Keratinocyte (primary cell): ENCODE measurements around the gene DET1. TPM values are rescaled to one million over a fixed set of nuclear protein-coding genes. Genes with fewer than 3 reads are reported as not detected.

Source experiments
- DNase-seq: peaks from one replicate; pipeline ENCODE4 v3.0.0-alpha.2; 2011; ENCODE audit warnings: low read depth, missing footprints, low spot score
- FAIRE-seq: peaks from 2 replicates; lab custom pipeline; 2011; peaks lifted over from hg19 to GRCh38; lab: Jason Lieb, UNC
- H2AFZ ChIP-seq: 2 replicates; pipeline ENCODE4 v1.6.0; 2012; ENCODE audit warnings: low read length, control low read depth, inconsistent platforms; ENCODE audit not compliant: control insufficient read depth
- H3K27ac ChIP-seq: 2 replicates; pipeline ENCODE4 v1.5.1; 2011; ENCODE audit warnings: low read length; ENCODE audit not compliant: control insufficient read depth, insufficient read depth
- H3K27me3 ChIP-seq: 3 replicates; pipeline ENCODE4 v1.6.0; 2011; ENCODE audit warnings: low read length; ENCODE audit not compliant: control insufficient read depth, insufficient read depth; ENCODE audit errors: extremely low read depth
- H3K36me3 ChIP-seq, 2 experiments: 2 replicates in 1 of 2; 3 replicates in 1 of 2; pipeline ENCODE4 v1.5.1; 2011; ENCODE audit warnings: low read length in 2 of 2, mild to moderate bottlenecking in 1 of 2; ENCODE audit not compliant: control insufficient read depth in 2 of 2, insufficient read depth in 2 of 2; ENCODE audit errors: extremely low read depth in 1 of 2
- H3K4me1 ChIP-seq: 3 replicates; pipeline ENCODE4 v1.5.1; 2011; ENCODE audit warnings: low read length; ENCODE audit not compliant: control insufficient read depth, insufficient read depth; ENCODE audit errors: extremely low read depth
- H3K4me2 ChIP-seq: 3 replicates; pipeline ENCODE4 v1.6.0; 2011; ENCODE audit warnings: low read depth, low read length; ENCODE audit not compliant: control insufficient read depth, insufficient read depth; ENCODE audit errors: extremely low read depth
- H3K4me3 ChIP-seq, 3 experiments: fragments of 200-600 bp in 1 of 3; sonication (generic) in 1 of 3; 2 replicates in 2 of 3; 3 replicates in 1 of 3; pipeline ENCODE4 v1.5.1; 2011 to 2016; ENCODE audit warnings: low read length in 3 of 3, mild to moderate bottlenecking in 3 of 3, control low read depth in 2 of 3, inconsistent platforms in 1 of 3, low read depth in 1 of 3, mixed read lengths in 1 of 3, mixed run types in 1 of 3, moderate library complexity in 1 of 3; ENCODE audit not compliant: control insufficient read depth in 2 of 3, insufficient read depth in 2 of 3; ENCODE audit errors: extremely low read depth in 1 of 3
- H3K79me2 ChIP-seq: 2 replicates; pipeline ENCODE4 v1.6.0; 2012; ENCODE audit warnings: low read length; ENCODE audit not compliant: control insufficient read depth, insufficient read depth
- H3K9ac ChIP-seq: 3 replicates; pipeline ENCODE4 v1.6.0; 2011; ENCODE audit warnings: low read length; ENCODE audit not compliant: control insufficient read depth, insufficient read depth; ENCODE audit errors: extremely low read depth
- H3K9me1 ChIP-seq: 3 replicates; pipeline ENCODE4 v1.6.0; 2011; ENCODE audit warnings: low read length; ENCODE audit not compliant: control insufficient read depth, insufficient read depth; ENCODE audit errors: extremely low read depth
- H3K9me3 ChIP-seq: 2 replicates; pipeline ENCODE4 v1.5.1; 2012; ENCODE audit warnings: low read depth, low read length; ENCODE audit not compliant: control insufficient read depth
- H4K20me1 ChIP-seq: 3 replicates; pipeline ENCODE4 v1.6.0; 2011; ENCODE audit warnings: low read length; ENCODE audit not compliant: control insufficient read depth, insufficient read depth; ENCODE audit errors: extremely low read depth
- CTCF ChIP-seq, 3 experiments: IDR thresholded peaks in 1 of 3; conservative IDR thresholded peaks in 1 of 3; optimal IDR thresholded peaks in 1 of 3; 2 replicates in 2 of 3; 3 replicates in 1 of 3; pipeline versions ENCODE3 to v1.5.1; 2011; ENCODE audit warnings: low read length in 3 of 3, mild to moderate bottlenecking in 3 of 3, moderate library complexity in 2 of 3, control low read depth in 1 of 3, inconsistent platforms in 1 of 3; ENCODE audit not compliant: insufficient read depth in 2 of 3; ENCODE audit errors: extremely low read depth in 1 of 3
- EZH2 ChIP-seq: IDR thresholded peaks from one replicate; pipeline ENCODE4 v1.6.1; 2012; ENCODE audit warnings: inconsistent platforms, mild to moderate bottlenecking, low read length, moderate library complexity
- dilution Hi-C: fragments of 300-500 bp; cut with MboI; formaldehyde crosslinking; loops from one replicate; pipeline ENCODE4 v1.7.0; 2020; ENCODE audit warnings: low sequenced_read_pairs; ENCODE audit not compliant: extremely low pct_ligation_motif_present
- polyA plus RNA-seq, 5 experiments: library from polyadenylated mRNA; depleted of rRNA in 3 of 5; stranded (reverse) in 3 of 5; stranded (forward) in 1 of 5; unstranded in 1 of 5; fragments of >200 nt; gene quantifications; 1 replicate in 1 of 5; 2 replicates in 3 of 5; 3 replicates in 1 of 5; pipeline versions ENCODE4 v1.2.1 to v1.2.3, GENCODE V29; 2011 to 2012; ENCODE audit warnings: missing spikeins in 2 of 5, low read depth in 1 of 5, low replicate concordance in 1 of 5

Gene DET1
- polyA plus RNA-seq, 1 donor (not counting 4 experiments of a cell fraction or from before 2014, with no cell fraction given), result 1.1 TPM

GRCh38 chr15:88580532-88580931, 34.1 kb upstream of the DET1 start:
- Histone ChIP-seq H3K9me1 (no peaks in the 10 kb centered on the region), H3K4me3 (no peak overlapping the region), H3K79me2 (no peaks in the 10 kb centered on the region), H3K36me3 (no peaks in the 10 kb centered on the region), H3K9ac (no peak overlapping the region), H3K4me2 (no peak overlapping the region), H3K27ac (no peak overlapping the region), H3K4me1 (no peaks in the 10 kb centered on the region), H3K9me3 (no peaks in the 10 kb centered on the region), H4K20me1 (no peaks in the 10 kb centered on the region), H2AFZ (no peak overlapping the region), H3K27me3 (no peaks in the 10 kb centered on the region)
- dilution Hi-C loops, result no loop called here
- FAIRE-seq, result no peak
- DNase-seq, result no peak
- TF ChIP-seq CTCF (optimal IDR thresholded peaks at IDR 0.05 in 1 of 3, IDR thresholded peaks at IDR 0.05 in 1 of 3, conservative IDR thresholded peaks at IDR 0.05 in 1 of 3; ENCODE audit: extremely low read depth in 1 of 3, insufficient read depth in 2 of 3, low read length in 3 of 3) (no peak), EZH2 (no peak)

- no peaks in the 10 kb centered on the region for H3K79me2 ChIP-seq
- H3K27me3 ChIP-seq, result no peaks in the 10 kb centered on the region
- no peaks in the 10 kb centered on the region for H3K9me3 ChIP-seq
- no peaks in the 10 kb centered on the region for H3K36me3 ChIP-seq
- no peaks in the 10 kb centered on the region for H3K9me1 ChIP-seq
- no peak overlapping the region for H2AFZ ChIP-seq
- H3K4me2 ChIP-seq, result no peak overlapping the region
- no peak overlapping the region for H3K9ac ChIP-seq
- no peak overlapping the region for H3K4me3 ChIP-seq
- DNase-seq (no peak), FAIRE-seq (no peak)
- dilution Hi-C loops, result no loop called here
- no peak overlapping the region for H3K27ac ChIP-seq
- TF ChIP-seq EZH2 (no peak), CTCF (optimal IDR thresholded peaks at IDR 0.05 in 1 of 3, IDR thresholded peaks at IDR 0.05 in 1 of 3, conservative IDR thresholded peaks at IDR 0.05 in 1 of 3; ENCODE audit: extremely low read depth in 1 of 3, insufficient read depth in 2 of 3, low read length in 3 of 3) (no peak)
- no peaks in the 10 kb centered on the region for H3K4me1 ChIP-seq
- no peaks in the 10 kb centered on the region for H4K20me1 ChIP-seq
Measured at GRCh38 chr15:88579322-88579721, 32.8 kb upstream of the DET1 start.
